ENCODE results near the gene PHTF2.

PHTF2 gene

GRCh38 chr7:77788327-77788902 is 10.2 kb upstream of the PHTF2 start:
- TF ChIP-seq FOXP2 (optimal IDR thresholded peaks at IDR 0.05; ENCODE audit: borderline replicate concordance, extremely low read depth, extremely low read length, insufficient read depth) = no peak
- no peak for TF ChIP-seq SIN3A (IDR thresholded peaks at IDR 0.05; ENCODE audit: borderline replicate concordance, insufficient read depth, low read length)
- TF ChIP-seq REST (IDR thresholded peaks at IDR 0.05; ENCODE audit: insufficient read depth in 1 of 2, low read depth in 2 of 2, low read length in 2 of 2) = no peak
- TF ChIP-seq TAF1 (IDR thresholded peaks at IDR 0.05; ENCODE audit: borderline replicate concordance, insufficient read depth, low read length) = no peak
- TF ChIP-seq POLR2AphosphoS5 (IDR thresholded peaks at IDR 0.05; ENCODE audit: low read depth, low read length) = no peak

GRCh38 chr7:77791336-77791735 is 7.2 kb upstream of the PHTF2 start:
- TF ChIP-seq FOXP2 (optimal IDR thresholded peaks at IDR 0.05; ENCODE audit: borderline replicate concordance, extremely low read depth, extremely low read length, insufficient read depth) (no peak), REST (IDR thresholded peaks at IDR 0.05; ENCODE audit: insufficient read depth in 1 of 2, low read depth in 2 of 2, low read length in 2 of 2) (no peak), SIN3A (IDR thresholded peaks at IDR 0.05; ENCODE audit: borderline replicate concordance, insufficient read depth, low read length) (no peak), POLR2AphosphoS5 (IDR thresholded peaks at IDR 0.05; ENCODE audit: low read depth, low read length) (no peak), TAF1 (IDR thresholded peaks at IDR 0.05; ENCODE audit: borderline replicate concordance, insufficient read depth, low read length) (no peak)

GRCh38 chr7:77791956-77792355 is 6.6 kb upstream of the PHTF2 start:
- TF ChIP-seq TAF1 (IDR thresholded peaks at IDR 0.05; ENCODE audit: borderline replicate concordance, insufficient read depth, low read length) (no peak), SIN3A (IDR thresholded peaks at IDR 0.05; ENCODE audit: borderline replicate concordance, insufficient read depth, low read length) (no peak), REST (IDR thresholded peaks at IDR 0.05; ENCODE audit: insufficient read depth in 1 of 2, low read depth in 2 of 2, low read length in 2 of 2) (no peak), POLR2AphosphoS5 (IDR thresholded peaks at IDR 0.05; ENCODE audit: low read depth, low read length) (no peak), FOXP2 (optimal IDR thresholded peaks at IDR 0.05; ENCODE audit: borderline replicate concordance, extremely low read depth, extremely low read length, insufficient read depth) (no peak)

- TF ChIP-seq TAF1 (IDR thresholded peaks at IDR 0.05; ENCODE audit: borderline replicate concordance, insufficient read depth, low read length) (no peak), POLR2AphosphoS5 (IDR thresholded peaks at IDR 0.05; ENCODE audit: low read depth, low read length) (no peak), SIN3A (IDR thresholded peaks at IDR 0.05; ENCODE audit: borderline replicate concordance, insufficient read depth, low read length) (no peak), REST (IDR thresholded peaks at IDR 0.05; ENCODE audit: insufficient read depth in 1 of 2, low read depth in 2 of 2, low read length in 2 of 2) (no peak), FOXP2 (optimal IDR thresholded peaks at IDR 0.05; ENCODE audit: borderline replicate concordance, extremely low read depth, extremely low read length, insufficient read depth) (no peak)
Measured at GRCh38 chr7:77794000-77794399, 4.6 kb upstream of the PHTF2 start.

Data from PFSK-1 (cell line).